SKM-1 treated with dmso at 0.1 percent for 144 hours (cell line): ENCODE data around the gene CPZ.
"Not testable (repeated sequence)": the region's sequence is repeated elsewhere in the genome, so short reads cannot be mapped to it uniquely, and the experiment has no call there.

Source experiments
- DNase-seq: peaks from one replicate; lab custom pipeline; 2025; ENCODE audit not compliant: unreplicated experiment; lab: John Stamatoyannopoulos, UW

The CPZ gene

DNA sequence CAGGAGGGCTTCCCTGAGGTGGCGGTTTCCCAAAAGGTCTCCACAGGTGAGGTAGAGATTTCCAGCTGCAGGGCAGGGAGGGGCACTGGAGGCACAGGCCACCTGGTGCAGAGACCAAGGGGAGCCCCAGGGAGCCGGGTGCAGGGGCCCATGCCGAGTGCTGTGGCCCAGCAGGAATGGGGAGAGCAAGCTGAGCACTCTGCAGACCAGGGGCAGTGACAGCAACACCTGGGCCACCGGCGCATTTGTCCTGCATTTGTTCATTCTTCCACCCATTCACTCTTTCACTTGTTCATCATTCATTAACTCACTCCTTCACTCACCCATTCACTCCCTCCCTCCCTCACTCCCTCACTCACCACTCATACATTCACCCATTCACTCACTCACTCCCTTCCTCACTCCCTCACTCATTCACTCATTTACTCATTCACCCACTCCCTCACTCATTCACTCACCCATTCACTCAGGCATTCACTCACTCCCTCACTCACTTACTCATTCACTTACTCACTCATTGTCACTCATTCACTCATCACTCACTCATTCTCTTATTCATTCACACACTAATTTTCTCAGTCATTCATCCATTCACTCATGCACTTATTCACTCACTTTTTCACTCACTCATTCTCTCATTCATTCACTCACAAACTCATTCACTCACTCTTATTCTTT is 16.3 kb downstream of the CPZ start:
- no peak for DNase-seq

DNA sequence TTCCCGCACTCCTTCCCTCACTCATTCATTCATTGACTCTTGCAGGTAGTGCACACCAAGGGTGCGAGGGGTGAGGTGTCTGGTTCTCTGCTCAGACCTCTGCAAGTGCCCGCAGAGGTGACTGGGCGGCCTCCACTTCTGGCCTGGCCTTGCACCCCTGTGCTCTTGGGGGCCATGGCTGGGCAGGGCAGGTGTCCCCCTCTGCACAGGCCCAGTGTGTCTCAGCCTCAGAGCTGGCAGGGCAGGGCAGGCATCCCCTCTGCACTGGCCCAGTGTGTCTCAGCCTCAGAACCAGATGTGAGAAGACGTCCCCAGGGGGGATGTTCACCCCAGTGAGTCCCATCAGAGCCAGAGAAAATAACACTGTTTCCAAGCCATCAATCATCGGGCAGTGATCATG is 16.8 kb downstream of the CPZ start:
- DNase-seq: no peak

DNA sequence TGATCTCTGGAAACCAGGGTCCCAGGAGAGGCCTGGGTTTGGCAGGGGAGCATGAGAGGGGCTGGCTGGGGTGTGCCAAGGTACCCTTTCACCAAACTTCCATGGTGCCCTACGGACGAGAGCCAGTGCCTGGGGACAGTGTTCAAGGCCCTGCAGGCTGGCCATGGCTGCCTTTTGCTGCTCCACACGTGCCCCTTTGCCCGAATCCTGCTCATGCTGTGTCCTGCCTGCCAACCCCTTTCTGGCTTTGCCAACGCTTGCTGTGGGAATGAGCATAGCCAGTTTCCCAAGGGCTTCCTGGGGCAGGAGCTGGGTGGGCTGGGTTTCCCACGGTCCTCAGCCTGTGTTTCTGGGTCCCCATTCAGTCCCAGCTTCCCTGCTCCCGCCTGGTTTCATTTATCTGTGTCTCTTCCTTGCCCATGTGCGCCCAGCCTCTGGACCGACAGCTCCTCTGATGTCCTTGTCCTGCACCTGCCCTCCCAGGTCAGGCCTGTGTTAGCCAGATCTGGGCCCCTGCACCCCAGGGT is 17.3 kb downstream of the CPZ start:
- DNase-seq: no peak

DNA sequence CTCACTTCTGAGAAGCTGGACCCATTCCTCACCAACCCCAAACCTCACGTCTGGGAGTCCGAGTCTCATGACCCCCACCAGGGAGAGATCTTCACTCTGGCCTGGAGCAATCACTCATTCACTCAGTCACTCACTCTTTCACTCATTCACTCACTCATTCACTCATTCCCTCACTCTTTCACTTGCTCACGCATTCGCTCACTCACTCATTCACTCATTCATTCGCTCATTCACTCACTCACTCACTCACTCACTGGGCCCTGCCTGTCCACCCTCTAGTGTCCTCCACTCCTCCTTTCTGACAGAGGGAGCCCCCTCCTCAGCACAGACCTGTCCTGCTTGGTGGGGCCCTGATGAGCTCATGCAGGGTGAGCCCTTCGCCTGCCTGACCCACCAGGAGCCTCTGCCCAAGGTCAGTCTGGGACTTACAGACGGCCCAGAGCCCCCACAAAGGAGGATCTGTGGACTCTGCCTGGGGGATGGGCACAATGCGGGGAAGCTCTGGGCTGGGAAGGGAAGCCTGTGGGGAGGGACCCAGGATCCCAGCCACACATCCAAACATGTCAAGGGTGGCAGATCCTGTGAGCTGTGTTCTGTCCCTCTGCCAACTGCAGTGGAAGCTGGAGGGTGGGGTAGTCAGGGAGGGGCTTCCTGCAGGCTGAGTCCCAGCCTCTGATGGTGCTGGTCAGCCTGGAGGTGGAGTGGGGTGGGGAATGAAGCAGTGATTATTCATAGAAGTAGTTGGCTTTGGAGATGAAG is 18.5 kb downstream of the CPZ start:
- no peak for DNase-seq

DNA sequence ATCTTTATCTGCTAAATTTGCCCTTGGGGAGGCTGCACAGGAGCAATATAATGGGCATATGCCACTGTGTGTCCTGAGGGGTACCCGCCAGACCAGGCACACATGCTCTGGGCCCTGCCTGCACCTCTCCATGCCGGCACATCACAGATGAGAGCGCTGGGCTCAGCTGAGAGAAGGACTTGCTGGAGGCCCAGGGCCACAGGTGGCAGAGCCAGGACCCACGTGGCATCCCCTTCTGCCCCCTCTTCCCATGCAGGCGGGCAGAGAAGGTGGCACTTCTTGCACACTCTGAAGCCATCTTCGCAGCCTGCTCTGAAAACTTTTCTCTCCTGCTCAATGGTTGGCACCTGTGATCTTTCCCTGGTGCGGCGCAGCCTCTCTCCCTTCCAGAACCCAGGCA is 20.1 kb downstream of the CPZ start:
- no peak for DNase-seq

DNA sequence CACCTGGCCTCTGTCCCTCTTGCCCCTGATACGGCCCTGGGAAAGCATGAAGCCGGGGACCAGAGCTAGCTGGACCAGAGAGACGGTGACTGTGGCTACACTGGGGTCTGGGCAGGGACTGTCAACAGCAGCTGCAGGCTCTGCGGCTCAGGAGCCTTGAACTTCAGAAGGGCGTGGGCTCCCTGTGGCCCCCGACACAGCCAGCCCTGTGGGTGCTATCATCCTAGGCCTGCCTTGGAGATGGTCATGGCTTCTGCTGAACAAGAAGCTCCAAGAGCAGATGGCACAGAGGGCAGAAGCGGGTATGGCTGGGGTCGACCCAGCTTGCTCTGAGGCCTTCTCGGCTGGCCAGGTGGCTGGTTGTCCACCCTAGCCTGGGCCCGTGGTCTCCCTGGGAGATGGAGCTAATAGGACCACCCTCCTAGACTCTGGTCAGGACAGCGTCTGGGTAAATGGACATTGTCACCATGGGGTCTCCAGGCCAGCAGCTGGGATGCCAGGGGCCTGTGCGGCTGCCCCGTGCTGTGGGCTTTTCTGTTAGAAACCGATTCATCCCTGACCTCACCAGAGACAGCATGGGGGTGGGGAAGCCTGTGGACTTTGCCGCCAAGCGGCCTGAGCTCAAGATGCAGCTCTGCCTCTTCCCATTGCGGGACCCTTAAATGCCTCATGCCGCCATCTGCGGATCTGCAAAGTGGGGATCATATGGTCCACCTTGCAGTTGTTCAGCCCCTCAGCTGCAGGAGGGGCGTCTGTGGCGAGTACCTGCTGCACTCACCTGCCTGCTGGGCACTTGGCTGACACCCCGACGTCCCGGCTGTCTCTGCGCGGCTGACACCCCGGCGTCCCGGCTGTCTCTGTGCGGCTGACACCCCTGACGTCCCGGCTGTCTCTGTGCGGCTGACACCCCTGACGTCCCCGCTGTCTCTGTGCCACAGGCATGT is 21.1 kb downstream of the CPZ start:
- DNase-seq: no peak

DNA sequence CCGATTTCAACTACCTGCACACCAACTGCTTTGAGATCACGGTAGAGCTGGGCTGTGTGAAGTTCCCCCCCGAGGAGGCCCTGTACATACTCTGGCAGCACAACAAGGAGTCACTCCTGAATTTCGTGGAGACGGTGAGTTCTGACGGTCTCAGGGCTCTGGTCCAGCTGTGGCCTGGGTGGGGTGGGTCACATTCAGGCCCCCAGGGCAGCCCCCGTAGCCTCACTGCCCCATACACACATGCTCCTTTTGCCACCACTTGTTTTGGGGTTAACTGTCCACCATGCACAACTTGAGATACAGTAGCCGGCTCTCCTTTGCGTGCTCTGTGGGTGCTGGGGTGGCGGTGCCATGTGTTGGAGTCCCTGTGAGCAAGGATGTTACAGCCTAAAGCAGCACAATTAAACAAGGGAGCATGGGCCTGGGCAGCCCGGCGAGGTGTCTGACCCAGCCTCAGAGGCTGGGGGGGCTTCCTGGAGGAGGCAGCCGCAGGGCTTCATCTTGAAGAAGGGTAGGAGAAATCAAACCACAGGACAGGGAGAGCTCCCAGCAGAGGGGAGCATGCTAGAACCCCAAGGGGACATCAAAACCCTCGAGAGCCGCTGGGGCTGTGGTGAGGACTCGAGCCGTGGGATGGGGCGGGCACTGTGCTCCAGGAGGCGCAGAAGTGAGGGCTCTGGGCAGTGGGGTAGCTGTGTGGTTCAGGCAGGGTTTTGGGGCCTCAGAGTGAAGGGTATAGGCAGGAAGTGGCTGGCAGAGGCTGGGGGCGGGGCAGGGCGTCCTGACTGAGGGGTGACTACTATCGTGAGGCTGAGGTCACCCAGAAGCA is 22.0 kb downstream of the CPZ start:
- no peak for DNase-seq

DNA sequence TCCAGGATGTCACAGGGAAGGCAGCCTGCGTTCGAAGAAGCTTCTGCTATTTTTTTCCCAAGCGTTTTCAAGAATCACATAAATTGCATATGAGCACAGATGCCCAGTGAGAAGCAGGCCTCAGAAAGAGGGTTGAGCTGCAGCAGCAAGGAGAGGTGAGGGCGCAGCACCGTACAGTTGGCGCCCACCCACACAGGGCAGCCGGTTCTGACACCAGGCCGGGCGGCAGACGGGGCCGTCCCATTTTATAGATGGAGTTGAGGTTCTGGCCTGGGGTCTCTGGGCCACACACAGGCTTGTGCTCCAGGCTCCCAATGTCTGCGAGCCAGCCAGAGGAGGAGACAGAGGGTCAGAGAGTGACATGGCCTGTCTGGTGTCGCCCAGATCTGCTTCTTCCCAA is 22.8 kb downstream of the CPZ start:
- DNase-seq: no peak

DNA sequence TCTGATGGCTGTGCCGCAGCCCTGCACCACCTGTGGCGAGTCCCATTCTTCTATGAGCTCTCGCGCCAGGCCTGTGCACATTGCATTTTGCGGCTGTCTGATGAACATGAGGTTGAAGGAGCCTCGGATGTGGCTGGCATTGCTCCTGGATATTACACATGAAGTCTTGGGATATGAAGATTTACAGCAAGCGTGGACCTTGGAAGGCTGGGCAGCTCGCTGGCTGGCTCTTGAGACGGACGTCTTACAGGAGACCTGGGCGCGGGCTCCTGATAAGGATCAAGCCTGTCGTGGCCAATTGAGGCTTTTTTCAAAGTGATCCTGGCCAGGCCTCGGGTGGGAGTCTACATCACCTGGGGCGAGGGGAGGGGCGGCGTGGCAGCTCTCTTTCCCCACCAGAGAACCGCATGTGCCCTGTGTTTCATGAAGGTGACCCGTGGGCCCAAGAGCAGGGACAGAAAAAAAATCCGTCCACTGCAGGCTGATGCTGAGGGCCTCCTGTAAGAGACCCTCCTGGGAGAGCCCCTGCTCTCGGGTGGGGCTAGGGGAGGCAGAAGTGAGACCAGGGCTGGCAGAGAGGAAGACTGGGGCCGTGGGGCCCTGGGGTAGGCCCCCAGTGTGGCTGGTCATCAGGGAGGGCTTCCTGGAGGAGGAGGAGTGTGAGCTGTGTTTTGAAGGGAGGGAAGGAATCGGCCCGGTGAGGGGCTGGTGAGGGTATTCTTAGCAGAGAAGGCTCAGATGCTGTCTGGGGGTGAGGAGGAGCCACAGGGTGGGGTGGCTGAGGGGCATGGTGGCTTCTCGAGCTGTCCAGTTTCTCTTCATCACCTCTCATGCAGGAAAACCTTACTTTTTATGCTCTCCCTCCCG is 23.6 kb downstream of the CPZ start:
- no peak for DNase-seq

DNA sequence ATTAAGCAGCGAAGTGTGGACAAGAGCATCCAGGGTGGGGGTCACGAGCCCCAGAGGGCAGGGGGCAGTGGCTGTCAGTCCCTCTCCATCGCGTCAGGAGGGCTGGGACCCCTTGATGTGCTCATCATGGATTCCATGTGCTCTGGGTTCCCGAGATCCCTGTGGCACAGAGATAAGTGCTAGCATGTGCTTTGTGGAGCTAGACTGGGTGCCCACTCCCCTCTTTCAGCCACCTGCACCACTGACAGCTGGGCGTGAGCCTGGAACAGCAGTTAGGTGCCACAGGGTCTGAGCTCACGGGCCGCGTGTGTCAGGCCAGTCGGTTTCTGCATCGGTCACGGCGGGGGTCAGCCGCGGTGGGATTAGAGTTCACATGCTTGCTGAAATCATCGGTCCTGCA is 24.3 kb downstream of the CPZ start:
- no peak for DNase-seq

DNA sequence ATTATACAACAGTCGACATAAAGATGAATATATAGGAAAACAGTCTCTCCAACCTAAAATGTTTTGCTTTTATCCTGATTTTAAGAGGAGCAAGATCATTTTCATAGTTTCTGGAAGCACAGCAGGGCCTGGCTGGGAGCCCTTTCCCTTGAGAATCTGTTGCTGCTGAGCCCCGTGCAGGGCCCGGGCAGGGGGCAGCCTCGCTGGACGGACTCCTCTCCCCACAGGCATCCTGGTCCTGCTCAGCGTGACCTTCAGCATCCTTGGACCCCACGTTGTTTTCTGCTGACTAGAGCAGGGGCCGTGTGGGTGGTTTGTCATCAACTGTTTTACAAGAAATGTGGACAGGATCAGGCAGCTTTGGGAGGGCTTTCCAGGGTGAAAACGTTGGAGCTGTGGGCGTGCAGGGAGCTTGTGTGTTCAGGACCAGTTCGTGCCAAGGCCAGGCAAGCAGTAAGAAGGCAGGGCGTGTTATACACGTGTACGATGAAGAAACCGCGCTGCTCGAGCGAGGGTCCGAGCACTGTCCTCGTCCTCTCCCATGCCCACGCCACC is 25.0 kb downstream of the CPZ start:
- no peak for DNase-seq

DNA sequence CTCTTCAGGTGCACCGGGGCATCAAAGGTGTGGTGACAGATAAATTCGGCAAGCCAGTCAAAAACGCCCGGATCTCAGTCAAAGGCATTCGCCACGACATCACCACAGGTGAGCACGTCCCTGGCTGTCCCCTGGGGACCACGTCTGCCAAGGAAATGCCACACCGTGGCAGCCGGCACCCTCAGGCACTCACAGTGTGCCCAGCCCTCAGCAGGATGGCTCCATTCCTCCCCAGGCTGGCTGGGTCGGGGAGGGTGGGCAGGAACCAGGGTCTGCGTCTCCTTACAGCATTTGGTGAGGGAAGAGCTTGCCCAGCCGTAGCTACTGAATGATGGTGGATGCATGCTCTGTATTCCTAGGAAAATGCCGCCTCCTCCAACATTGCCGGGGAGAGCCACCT is 25.9 kb downstream of the CPZ start:
- no peak for DNase-seq

DNA sequence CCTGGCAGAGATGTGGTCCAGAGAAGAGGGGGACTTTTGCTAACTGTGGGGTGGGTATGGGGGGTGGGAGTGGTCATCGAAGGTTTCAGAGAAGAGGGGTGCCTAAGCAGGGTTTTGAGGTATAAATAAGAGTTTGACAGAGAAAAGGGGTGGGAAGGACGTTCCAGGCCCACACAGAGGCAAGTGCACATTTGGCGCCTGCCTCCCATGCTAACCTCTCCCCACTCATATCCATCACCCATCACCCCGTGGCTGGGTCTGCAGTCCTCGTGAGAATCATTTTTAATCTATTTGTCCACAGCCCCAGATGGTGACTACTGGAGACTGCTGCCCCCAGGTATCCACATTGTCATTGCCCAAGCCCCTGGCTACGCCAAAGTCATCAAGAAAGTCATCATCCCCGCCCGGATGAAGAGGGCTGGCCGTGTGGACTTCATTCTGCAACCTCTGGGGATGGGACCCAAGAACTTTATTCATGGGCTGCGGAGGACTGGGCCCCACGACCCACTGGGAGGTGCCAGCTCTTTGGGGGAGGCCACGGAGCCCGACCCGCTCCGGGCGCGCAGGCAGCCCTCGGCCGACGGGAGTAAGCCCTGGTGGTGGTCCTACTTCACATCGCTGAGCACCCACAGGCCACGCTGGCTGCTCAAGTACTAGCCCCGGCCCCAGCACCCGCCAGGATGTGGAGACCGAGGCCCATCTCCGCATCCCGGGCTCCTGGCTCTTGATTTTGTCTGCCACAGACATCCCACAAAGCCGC is 26.6 kb downstream of the CPZ start:
- no peak for DNase-seq

DNA sequence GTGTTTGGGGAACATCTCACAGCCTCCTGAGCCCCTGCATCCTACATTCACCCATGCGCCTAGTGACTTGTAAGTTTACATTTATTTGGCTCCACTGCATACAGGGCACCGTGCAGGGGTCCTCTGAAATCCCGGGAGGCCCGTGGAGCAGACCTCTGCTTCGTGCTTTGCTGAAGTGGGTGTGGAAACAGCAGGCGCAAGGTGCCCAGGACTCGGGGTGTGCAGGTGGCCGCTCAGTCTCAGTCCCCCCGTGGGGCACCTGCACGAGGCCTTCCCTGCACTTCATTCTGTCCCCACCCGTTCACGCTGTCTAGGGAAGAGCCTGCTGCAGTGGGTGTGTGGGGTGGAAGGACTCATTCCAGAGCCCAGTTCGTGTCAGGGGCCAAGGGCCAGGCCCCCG is 28.6 kb downstream of the CPZ start:
- DNase-seq: not testable (repeated sequence)

DNA sequence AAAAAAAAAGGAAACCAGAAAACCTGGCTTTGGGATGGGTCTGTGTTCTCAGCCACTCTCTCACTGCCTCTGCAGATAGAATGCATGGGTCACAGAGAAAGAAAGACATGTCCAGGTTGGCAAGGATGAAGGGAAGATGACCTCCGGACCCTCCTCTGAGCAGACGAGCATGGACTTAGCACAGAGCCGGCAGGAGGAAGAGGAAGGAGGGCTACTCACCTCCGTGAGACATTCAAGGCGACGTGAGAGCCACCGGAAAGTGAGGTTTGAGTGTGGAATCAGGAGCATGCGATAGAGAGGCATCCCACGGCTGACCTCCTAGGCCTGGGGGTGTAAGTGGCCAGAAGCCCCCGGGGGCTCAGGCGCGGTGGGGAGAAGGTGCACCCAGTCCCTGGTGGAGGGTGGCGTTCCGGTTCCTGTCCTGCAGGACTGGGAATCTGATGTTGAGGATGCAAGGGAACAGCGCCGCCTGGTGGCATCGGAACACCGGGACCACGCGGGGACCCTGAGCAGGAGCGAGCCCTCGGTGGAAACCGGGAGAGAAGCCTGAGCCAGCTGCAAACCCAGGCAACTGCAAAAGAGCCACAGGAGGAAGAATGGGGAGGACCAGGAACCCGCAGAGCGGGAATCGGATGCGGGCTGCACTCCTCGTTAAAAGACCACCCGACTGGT is 32.2 kb downstream of the CPZ start:
- not testable (repeated sequence) for DNase-seq

DNA sequence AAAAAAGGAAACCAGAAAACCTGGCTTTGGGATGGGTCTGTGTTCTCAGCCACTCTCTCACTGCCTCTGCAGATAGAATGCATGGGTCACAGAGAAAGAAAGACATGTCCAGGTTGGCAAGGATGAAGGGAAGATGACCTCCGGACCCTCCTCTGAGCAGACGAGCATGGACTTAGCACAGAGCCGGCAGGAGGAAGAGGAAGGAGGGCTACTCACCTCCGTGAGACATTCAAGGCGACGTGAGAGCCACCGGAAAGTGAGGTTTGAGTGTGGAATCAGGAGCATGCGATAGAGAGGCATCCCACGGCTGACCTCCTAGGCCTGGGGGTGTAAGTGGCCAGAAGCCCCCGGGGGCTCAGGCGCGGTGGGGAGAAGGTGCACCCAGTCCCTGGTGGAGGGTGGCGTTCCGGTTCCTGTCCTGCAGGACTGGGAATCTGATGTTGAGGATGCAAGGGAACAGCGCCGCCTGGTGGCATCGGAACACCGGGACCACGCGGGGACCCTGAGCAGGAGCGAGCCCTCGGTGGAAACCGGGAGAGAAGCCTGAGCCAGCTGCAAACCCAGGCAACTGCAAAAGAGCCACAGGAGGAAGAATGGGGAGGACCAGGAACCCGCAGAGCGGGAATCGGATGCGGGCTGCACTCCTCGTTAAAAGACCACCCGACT is 37.8 kb downstream of the CPZ start:
- not testable (repeated sequence) for DNase-seq

DNA sequence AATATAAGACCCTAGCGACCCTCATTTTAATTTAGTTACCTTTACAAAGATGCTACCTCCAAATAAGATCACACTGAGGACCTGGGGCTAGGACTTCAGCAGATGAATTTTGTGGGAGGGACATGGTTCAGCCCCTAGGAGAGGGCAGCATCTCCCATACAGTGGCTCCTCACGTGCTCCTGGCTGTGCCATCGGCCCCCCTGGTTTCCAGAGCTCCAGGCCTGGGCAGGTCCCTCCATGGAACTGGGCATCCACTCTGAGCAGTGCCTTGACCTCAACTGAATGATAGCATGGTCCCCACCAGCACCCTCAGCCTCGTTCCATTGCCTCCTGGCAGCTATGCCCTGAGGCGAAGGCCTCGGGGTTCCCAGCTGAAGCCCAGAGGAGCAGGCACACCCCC is 39.3 kb downstream of the CPZ start:
- not testable (repeated sequence) for DNase-seq
